Ovary (tissue), 3 donors: ENCODE measurements around the gene SMG9.

ENCODE experiments used
- POLR2A ChIP-seq: fragments of 450-650 bp; IDR thresholded peaks from one replicate; pipeline ENCODE4 v1.6.1; 2017; ENCODE audit warnings: antibody characterized with exemption, mild to moderate bottlenecking, moderate library complexity
- TF ChIP-seq, protein P1 (sequence below), 3 donors: fragments of 450-650 bp in 2 of 3; fragments of 200-600 bp in 1 of 3; IDR thresholded peaks; one replicate each; pipeline versions ENCODE4 v1.5.1 to v1.8.0; 2016 to 2022; ENCODE audit warnings: antibody characterized with exemption in 3 of 3, mild to moderate bottlenecking in 1 of 3
- donor health status: DM: no; HTN: no; CAD: no.

- TF ChIP-seq, protein P1, sequence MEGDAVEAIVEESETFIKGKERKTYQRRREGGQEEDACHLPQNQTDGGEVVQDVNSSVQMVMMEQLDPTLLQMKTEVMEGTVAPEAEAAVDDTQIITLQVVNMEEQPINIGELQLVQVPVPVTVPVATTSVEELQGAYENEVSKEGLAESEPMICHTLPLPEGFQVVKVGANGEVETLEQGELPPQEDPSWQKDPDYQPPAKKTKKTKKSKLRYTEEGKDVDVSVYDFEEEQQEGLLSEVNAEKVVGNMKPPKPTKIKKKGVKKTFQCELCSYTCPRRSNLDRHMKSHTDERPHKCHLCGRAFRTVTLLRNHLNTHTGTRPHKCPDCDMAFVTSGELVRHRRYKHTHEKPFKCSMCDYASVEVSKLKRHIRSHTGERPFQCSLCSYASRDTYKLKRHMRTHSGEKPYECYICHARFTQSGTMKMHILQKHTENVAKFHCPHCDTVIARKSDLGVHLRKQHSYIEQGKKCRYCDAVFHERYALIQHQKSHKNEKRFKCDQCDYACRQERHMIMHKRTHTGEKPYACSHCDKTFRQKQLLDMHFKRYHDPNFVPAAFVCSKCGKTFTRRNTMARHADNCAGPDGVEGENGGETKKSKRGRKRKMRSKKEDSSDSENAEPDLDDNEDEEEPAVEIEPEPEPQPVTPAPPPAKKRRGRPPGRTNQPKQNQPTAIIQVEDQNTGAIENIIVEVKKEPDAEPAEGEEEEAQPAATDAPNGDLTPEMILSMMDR (IDR thresholded peaks at IDR 0.05), result no peak
- TF ChIP-seq POLR2A, result no peak
These were observed 8.1 kb upstream of the SMG9 start for GRCh38 chr19:43762814-43763213.
